K562 (cell line): ENCODE results near the gene TIMP4. TPM values are rescaled to one million over a fixed set of nuclear protein-coding genes. Genes with fewer than 3 reads are reported as not detected.

Experiments used
- ATAC-seq: fragments of 200-7000 bp; cut with Tn5 transposase; 3 replicates; pipeline ENCODE4 v1.9.1; 2020; ENCODE audit warnings: moderate library complexity
- BruUV-seq: library from RNA; stranded (reverse); fragments of 400-500 nt; replicated peaks from 2 replicates; lab custom pipeline; 2021; lab: Mats Ljungman, UMichigan
- CTCF ChIA-PET: fragments of 300-600 bp; formaldehyde crosslinking; extraction: SDS; loops from one replicate; lab custom pipeline; 2021; ENCODE audit warnings: low intra/inter-chr PET ratio; lab: Yijun Ruan, JAX
- POLR2A ChIA-PET: fragments of 300-600, 350-650 bp; sonication (Branson Sonifier 250); formaldehyde crosslinking; extraction: SDS; loops from one replicate; lab custom pipeline; 2021; ENCODE audit warnings: antibody characterized with exemption, inconsistent platforms; lab: Yijun Ruan, JAX
- DNase-seq, 4 experiments: peaks; one replicate each; pipeline versions ENCODE4 v3.0.0 to v3.0.0-alpha.2; 2011 to 2018; ENCODE audit warnings: low spot score in 3 of 4, mixed read lengths in 3 of 4; ENCODE audit errors: extremely low read depth in 1 of 4
- FAIRE-seq: peaks from 2 replicates; lab custom pipeline; 2011; peaks lifted over from hg19 to GRCh38; lab: Jason Lieb, UNC
- H2AFZ ChIP-seq: 2 replicates; pipeline ENCODE4 v1.6.0; 2011; ENCODE audit warnings: low read depth, low read length, control low read depth, inconsistent platforms
- H3K27ac ChIP-seq: fragments of 200-600 bp; 3 replicates; pipeline ENCODE4 v1.8.0; 2011; ENCODE audit warnings: low read depth, mild to moderate bottlenecking, control low read depth, inconsistent platforms, low read length, moderate library complexity, mixed read lengths; ENCODE audit errors: extremely low read depth
- H3K27me3 ChIP-seq, 2 experiments: fragments of 300-600 bp in 1 of 2; 2 replicates in 1 of 2; 3 replicates in 1 of 2; pipeline versions ENCODE4 v1.6.0 to v1.8.0; 2011; ENCODE audit warnings: inconsistent platforms in 2 of 2, low read length in 2 of 2, mild to moderate bottlenecking in 1 of 2, mixed read lengths in 1 of 2, moderate library complexity in 1 of 2; ENCODE audit not compliant: control insufficient read depth in 2 of 2, insufficient read depth in 2 of 2
- H3K36me3 ChIP-seq: fragments of 300-600 bp; 3 replicates; pipeline ENCODE4 v1.8.0; 2011; ENCODE audit warnings: mild to moderate bottlenecking, low read length, inconsistent platforms; ENCODE audit not compliant: control insufficient read depth, insufficient read depth
- H3K4me1 ChIP-seq, 2 experiments: fragments of 200-600 bp in 1 of 2; replicated peaks in 1 of 2; 2 replicates in 1 of 2; 3 replicates in 1 of 2; pipeline versions ENCODE4 v1.5.1 to v1.8.0; 2011; ENCODE audit warnings: inconsistent platforms in 2 of 2, low read length in 2 of 2, mild to moderate bottlenecking in 1 of 2, mixed read lengths in 1 of 2, moderate library complexity in 1 of 2; ENCODE audit not compliant: control insufficient read depth in 2 of 2, insufficient read depth in 2 of 2
- H3K4me2 ChIP-seq: 2 replicates; pipeline ENCODE4 v1.6.1; 2011; ENCODE audit warnings: low read length, control low read depth, inconsistent platforms, mixed read lengths; ENCODE audit not compliant: insufficient read depth
- H3K4me3 ChIP-seq: fragments of 200-600 bp; sonication (generic), shearing (Covaris generic); 2 replicates; pipeline ENCODE4 v1.5.1; 2016; ENCODE audit warnings: control low read depth, inconsistent platforms
- H3K79me2 ChIP-seq: fragments of 200-600 bp; 3 replicates; pipeline ENCODE4 v1.8.0; 2011; ENCODE audit warnings: low read length, inconsistent platforms; ENCODE audit not compliant: control insufficient read depth, insufficient read depth
- H3K9ac ChIP-seq, 2 experiments: 2 replicates each; pipeline versions ENCODE4 v1.6.0 to v1.6.1; 2011; ENCODE audit warnings: low read depth in 2 of 2, low read length in 2 of 2, control low read depth in 1 of 2, inconsistent platforms in 1 of 2, mild to moderate bottlenecking in 1 of 2, mixed read lengths in 1 of 2; ENCODE audit not compliant: insufficient read depth in 1 of 2
- H3K9me1 ChIP-seq: one replicate; pipeline ENCODE4 v1.6.0; 2011; ENCODE audit warnings: inconsistent platforms, mild to moderate bottlenecking, low read length, moderate library complexity; ENCODE audit not compliant: control insufficient read depth, insufficient read depth
- H3K9me3 ChIP-seq: replicated peaks from 2 replicates; pipeline ENCODE4 v1.5.1; 2011; ENCODE audit warnings: low read depth, low read length, inconsistent platforms; ENCODE audit not compliant: control insufficient read depth, insufficient read depth
- H4K20me1 ChIP-seq: replicated peaks from 2 replicates; pipeline ENCODE4 v1.6.1; 2011; ENCODE audit warnings: low read length, inconsistent platforms, mixed read lengths; ENCODE audit not compliant: control insufficient read depth, insufficient read depth
- CBFA2T3 ChIP-seq: fragments of 450-650 bp; IDR thresholded peaks from 2 replicates; pipeline ENCODE4 v1.6.1; 2017
- CREB1 ChIP-seq, 2 experiments: sonication (generic) in 1 of 2; formaldehyde crosslinking in 1 of 2; IDR thresholded peaks; 2 replicates each; pipeline versions ENCODE4 v1.6.1 to v1.8.0; 2012 to 2022; ENCODE audit warnings: inconsistent platforms in 1 of 2, mild to moderate bottlenecking in 1 of 2, missing genetic modification reagents in 1 of 2, moderate library complexity in 1 of 2
- CUX1 ChIP-seq: fragments of 200-800 bp; sonication (Bioruptor generic); IDR thresholded peaks from 2 replicates; pipeline ENCODE4 v1.6.1; 2016; ENCODE audit warnings: missing genetic modification characterization, missing compliant biosample characterization
- DACH1 ChIP-seq: fragments of 450-650 bp; IDR thresholded peaks from 2 replicates; pipeline ENCODE4 v1.6.1; 2018; ENCODE audit not compliant: partially characterized antibody
- FIP1L1 ChIP-seq: fragments of 200-400 bp; formaldehyde crosslinking; IDR thresholded peaks from 2 replicates; pipeline ENCODE4 v1.6.1; 2018; ENCODE audit warnings: mild to moderate bottlenecking, low read depth, low read length; ENCODE audit not compliant: poor library complexity, severe bottlenecking
- HDAC6 ChIP-seq: IDR thresholded peaks from 2 replicates; pipeline ENCODE4 v1.6.1; 2012; ENCODE audit warnings: low read depth, mild to moderate bottlenecking, control low read depth, inconsistent platforms, low read length, moderate library complexity
- HNRNPK ChIP-seq: fragments of 200-400 bp; formaldehyde crosslinking; IDR thresholded peaks from one replicate; pipeline ENCODE4 v1.6.1; 2018; ENCODE audit warnings: mild to moderate bottlenecking, low read depth, low read length; ENCODE audit not compliant: poor library complexity, severe bottlenecking
- ILK ChIP-seq: fragments of 450-650 bp; IDR thresholded peaks from 2 replicates; pipeline ENCODE4 v1.6.1; 2016; ENCODE audit warnings: missing genetic modification characterization, low read depth, mild to moderate bottlenecking, missing compliant biosample characterization, moderate library complexity, borderline replicate concordance
- RBM17 ChIP-seq: fragments of 200-400 bp; formaldehyde crosslinking; IDR thresholded peaks from 2 replicates; pipeline ENCODE4 v1.6.1; 2017; ENCODE audit warnings: low read depth, mild to moderate bottlenecking, low read length, borderline replicate concordance
- SOX6 ChIP-seq: fragments of 450-650 bp; IDR thresholded peaks from 2 replicates; pipeline ENCODE4 v1.6.1; 2014; ENCODE audit warnings: mild to moderate bottlenecking
- THAP12 ChIP-seq: fragments of 250-450 bp; sonication (Bioruptor Pico); IDR thresholded peaks from 2 replicates; pipeline ENCODE4 v1.9.0; 2021; ENCODE audit warnings: mild to moderate bottlenecking, inconsistent platforms
- ZBED1 ChIP-seq: IDR thresholded peaks from 2 replicates; pipeline ENCODE4 v1.6.1; 2014
- ZNF165 ChIP-seq: fragments of 250-450 bp; sonication (Bioruptor Pico); IDR thresholded peaks from 2 replicates; pipeline ENCODE4 v1.4.0; 2020; ENCODE audit warnings: borderline replicate concordance
- WGBS: fragments of 100-300 bp; shearing (Covaris generic); methylation state at CpG from one replicate; pipeline ENCODE4 v1.1.6; 2016; ENCODE audit warnings: low coverage, mixed read lengths; ENCODE audit not compliant: insufficient coverage; ENCODE audit errors: missing lambda C conversion rate; 5-methylcytosine and 5-hydroxymethylcytosine counted together
- in situ Hi-C: fragments of 300-500 bp; cut with MboI; formaldehyde crosslinking; loops from 4 replicates; pipeline ENCODE4 v1.15.0; 2018; ENCODE audit warnings: inconsistent platforms, mixed read lengths
- intact Hi-C: fragments of 100-400 bp; cut with micrococcal nuclease; formaldehyde crosslinking; loops from 2 replicates; pipeline ENCODE4 v1.14.2; 2022
- polyA plus RNA-seq, 8 experiments: library from polyadenylated mRNA; depleted of rRNA in 4 of 8; stranded (reverse) in 5 of 8; unstranded in 3 of 8; fragments of >200 nt; fragmentation: Nextera tagmentation in 2 of 8; fragmentation: Illumina TruSeq in 1 of 8; extraction: Ambion mirVana in 2 of 8; extraction: Trizol in 1 of 8; gene quantifications; 2 replicates each; pipeline versions ENCODE4 v1.2.1 to v1.2.3, GENCODE V29; 2011 to 2014; ENCODE audit warnings: inconsistent platforms in 1 of 8, missing spikeins in 1 of 8
- total RNA-seq, 7 experiments: library from RNA; depleted of rRNA in 6 of 7; stranded (reverse); fragments of >200 nt in 6 of 7; fragmentation: Illumina TruSeq in 2 of 7; extraction: Trizol in 2 of 7; gene quantifications; 2 replicates each; pipeline versions ENCODE4 v1.2.1 to v1.2.3, GENCODE V29; 2011 to 2021; ENCODE audit warnings: low replicate concordance in 1 of 7
- TF ChIP-seq, protein P1 (sequence below): fragments of 250-450 bp; sonication (Bioruptor Pico); IDR thresholded peaks from 2 replicates; pipeline ENCODE4 v1.8.0; 2021; ENCODE audit warnings: mild to moderate bottlenecking, moderate library complexity

TIMP4 gene
- total and polyA plus RNA-seq, 9 of the 15 experiments (the other 6 are each of a cell fraction or from before 2014, with no cell fraction given), result 0.03 to 0.07 TPM; not detected in 7

DNA sequence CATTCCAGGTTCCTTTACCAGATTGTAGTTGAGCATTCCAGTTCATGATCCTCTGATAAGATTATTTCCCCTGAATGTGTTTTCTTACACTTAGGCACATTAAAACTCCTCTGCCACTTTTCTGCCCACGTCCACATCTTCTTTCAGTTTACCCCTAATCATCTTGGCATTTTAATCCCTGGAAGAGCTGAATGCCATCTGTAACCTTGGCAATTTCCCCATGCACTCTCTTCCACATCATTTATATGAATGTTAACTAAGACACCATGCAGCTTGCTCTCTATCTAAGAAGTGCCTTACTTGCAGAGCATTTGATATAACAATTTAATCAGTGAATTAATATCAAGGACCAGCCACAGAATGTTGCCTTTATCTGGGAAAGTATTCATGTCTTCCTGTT lies 25.8 kb downstream of the TIMP4 start:
- H3K9ac ChIP-seq, result no peak overlapping the region
- H3K27me3 ChIP-seq, result no peaks in the 10 kb centered on the region
- no peaks in the 10 kb centered on the region for H3K9me3 ChIP-seq
- no peak overlapping the region for H3K27ac ChIP-seq
- POLR2A ChIA-PET, result interaction anchor here (1.0 kb wide), 1 partner anchor 10 kb away, joined by 3 read pairs; no protein-coding TSS in a partner anchor
- H3K4me1 ChIP-seq, result no peaks in the 10 kb centered on the region
- no peaks in the 10 kb centered on the region for H3K79me2 ChIP-seq
- no peaks in the 10 kb centered on the region for H4K20me1 ChIP-seq
- intact Hi-C loops, result no loop called here
- no peak for FAIRE-seq
- H3K9me1 ChIP-seq, result no peaks in the 10 kb centered on the region
- CTCF ChIA-PET, result interaction anchor here (4.4 kb wide), 1 partner anchor 43 kb away, joined by 27 read pairs; no protein-coding TSS in a partner anchor
- H3K4me2 ChIP-seq, result no peak overlapping the region
- no peak overlapping the region for H3K4me3 ChIP-seq
- WGBS, result 0% methylated on average over 1 of the region's 1 CpG
- BruUV-seq, result no TSS peak
- no peak for DNase-seq
- ATAC-seq, result no peak
- in situ Hi-C loops, result loop anchor here (25.0 kb wide), 1 partner anchor 754 kb away; no protein-coding TSS in a partner anchor
- no peak overlapping the region for H2AFZ ChIP-seq
- no peaks in the 10 kb centered on the region for H3K36me3 ChIP-seq
- TF ChIP-seq ZNF165 (CRISPR knock-in tag) (no peak), HNRNPK (no peak), CREB1 (IDR thresholded peaks at IDR 0.05) (no peak), CREB1 (CRISPR knock-in tag; IDR thresholded peaks at IDR 0.05) (no peak), CBFA2T3 (no peak), ZBED1 (no peak), RBM17 (no peak), FIP1L1 (no peak), DACH1 (no peak), THAP12 (CRISPR knock-in tag) (no peak), SOX6 (no peak), ILK (tag) (no peak), CUX1 (no peak), HDAC6 (no peak)
- TF ChIP-seq, protein P1, sequence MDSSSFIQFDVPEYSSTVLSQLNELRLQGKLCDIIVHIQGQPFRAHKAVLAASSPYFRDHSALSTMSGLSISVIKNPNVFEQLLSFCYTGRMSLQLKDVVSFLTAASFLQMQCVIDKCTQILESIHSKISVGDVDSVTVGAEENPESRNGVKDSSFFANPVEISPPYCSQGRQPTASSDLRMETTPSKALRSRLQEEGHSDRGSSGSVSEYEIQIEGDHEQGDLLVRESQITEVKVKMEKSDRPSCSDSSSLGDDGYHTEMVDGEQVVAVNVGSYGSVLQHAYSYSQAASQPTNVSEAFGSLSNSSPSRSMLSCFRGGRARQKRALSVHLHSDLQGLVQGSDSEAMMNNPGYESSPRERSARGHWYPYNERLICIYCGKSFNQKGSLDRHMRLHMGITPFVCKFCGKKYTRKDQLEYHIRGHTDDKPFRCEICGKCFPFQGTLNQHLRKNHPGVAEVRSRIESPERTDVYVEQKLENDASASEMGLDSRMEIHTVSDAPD, result no peak
